GM19351 (cell line): ENCODE measurements around the gene NFYC.
A peak's percentile ranks its signal among the peaks of the same experiment; 100 is the strongest.
"Not testable (repeated sequence)": the region's sequence is repeated elsewhere in the genome, so short reads cannot be mapped to it uniquely, and the experiment has no call there.

Experiments used
- ATAC-seq: cut with Tn5 transposase; IDR thresholded peaks from one replicate; pipeline ENCODE4 v1.9.1; 2021; ENCODE audit warnings: mild to moderate bottlenecking, moderate library complexity; ENCODE audit not compliant: unreplicated experiment

The NFYC gene

DNA sequence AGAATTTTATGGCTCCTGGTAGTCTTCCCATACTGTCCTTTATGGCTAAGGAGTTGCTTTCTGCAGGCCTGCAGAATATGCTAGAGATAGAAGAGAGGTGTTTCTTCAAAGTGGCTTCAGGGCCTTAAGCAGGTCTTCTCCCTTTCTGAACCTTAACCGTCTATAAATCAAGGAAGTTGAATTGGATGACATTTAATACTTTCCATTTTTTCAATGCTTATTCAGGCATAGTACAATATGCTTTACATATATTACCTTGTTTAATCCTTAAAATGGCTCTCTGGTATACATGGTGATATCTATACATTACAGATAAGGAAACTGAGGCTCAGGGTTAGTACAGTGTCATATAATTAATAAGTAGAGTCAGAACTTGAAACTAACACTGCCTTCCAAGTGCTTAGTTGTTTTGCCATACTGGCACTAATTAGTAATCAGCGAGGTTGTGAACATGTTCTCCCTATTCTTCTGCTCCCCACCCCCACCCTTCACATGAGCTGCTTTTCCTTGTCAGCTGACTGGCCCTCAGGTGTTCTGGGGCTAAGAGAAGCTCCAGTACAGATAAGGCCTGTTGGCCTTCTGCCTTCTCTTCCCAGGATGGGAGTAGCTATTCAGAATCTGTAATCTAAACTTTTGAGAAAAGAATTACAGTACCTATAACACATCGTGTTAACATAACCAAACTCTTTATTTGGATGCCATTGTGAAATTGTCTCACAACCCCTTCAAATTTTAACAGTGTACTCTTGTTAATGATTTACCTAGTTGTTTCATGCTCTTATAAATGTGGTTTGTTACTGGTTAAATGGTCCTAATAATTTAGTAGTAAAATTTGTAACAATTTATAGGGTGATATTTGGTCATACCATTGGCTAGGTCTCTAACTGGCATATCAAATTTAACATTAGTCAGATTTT lies 13.6 kb downstream of the NFYC start:
- no peak for ATAC-seq

DNA sequence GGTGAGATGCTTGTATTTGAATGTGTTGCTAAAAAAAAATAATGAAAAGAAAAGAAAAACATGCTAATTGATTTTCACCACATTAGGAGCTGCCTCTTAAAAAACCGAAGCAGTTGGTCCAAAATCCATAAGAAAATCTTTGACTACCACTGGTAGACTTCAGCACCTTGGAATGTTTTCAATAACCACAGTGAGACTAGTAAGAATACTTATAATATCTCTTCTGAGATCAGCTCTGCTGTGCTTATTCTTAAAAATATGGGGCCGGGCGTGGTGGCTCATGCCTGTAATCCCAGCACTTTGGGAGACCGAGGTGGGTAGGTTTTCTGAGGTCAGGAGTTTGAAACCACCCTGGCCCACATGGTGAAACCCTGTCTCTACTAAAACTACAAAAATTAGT lies 15.1 kb downstream of the NFYC start:
- ATAC-seq = no peak

DNA sequence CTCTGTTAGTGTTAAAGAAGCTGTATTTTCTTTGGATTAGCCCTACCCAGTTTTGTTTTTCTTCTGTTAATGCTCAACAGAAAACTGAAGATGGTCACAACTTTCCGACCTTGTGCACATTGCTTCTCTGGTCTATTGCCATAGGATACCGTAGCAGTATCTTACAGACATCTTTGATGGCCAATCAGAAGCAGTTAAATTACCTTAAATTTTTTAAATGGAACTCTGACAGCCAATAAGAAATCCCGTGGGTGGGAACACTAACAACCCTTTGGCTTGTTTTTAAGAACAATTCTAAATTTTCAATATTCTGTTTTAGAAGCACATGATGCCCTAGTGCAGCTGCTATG lies 17.2 kb downstream of the NFYC start:
- ATAC-seq = peak; percentile 74

- ATAC-seq = peak; percentile 90
Measured at GRCh38 chr1:40709100-40709801, 17.7 kb downstream of the NFYC start.

DNA sequence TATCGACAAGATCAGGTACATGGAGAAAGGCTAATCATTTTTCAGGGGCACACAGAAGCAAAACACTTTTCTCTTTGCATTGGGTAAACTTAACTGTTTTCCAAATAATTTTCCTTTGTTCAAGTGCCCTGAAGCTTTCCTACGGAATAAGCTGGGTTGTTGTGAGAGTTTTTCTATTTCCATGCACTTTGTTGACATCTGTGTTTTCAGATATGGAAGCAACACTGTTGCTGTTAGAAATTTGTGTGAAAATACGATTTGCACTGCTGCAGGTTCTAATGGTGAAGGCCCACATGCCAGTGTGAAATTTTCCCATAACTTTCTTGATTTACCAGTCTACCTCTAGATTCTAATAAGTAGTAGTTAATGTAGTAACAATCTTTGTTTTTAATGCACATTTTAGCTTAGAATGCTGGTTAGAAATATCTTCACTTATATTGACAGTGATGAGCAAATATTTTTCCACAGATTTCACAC lies 18.3 kb downstream of the NFYC start:
- no peak for ATAC-seq

- ATAC-seq = no peak
Measured at GRCh38 chr1:40710581-40711315, 19.2 kb downstream of the NFYC start.

GRCh38 chr1:40711465-40712404 lies 20.2 kb downstream of the NFYC start:
- ATAC-seq = no peak

GRCh38 chr1:40712405-40712944 lies 21.0 kb downstream of the NFYC start:
- ATAC-seq = no peak

- ATAC-seq = no peak
Measured at GRCh38 chr1:40712997-40713396, 21.5 kb downstream of the NFYC start.

- ATAC-seq = no peak
Measured at GRCh38 chr1:40715491-40716059, 24.1 kb downstream of the NFYC start.

- no peak for ATAC-seq
Measured at GRCh38 chr1:40717065-40717464, 25.6 kb downstream of the NFYC start.

DNA sequence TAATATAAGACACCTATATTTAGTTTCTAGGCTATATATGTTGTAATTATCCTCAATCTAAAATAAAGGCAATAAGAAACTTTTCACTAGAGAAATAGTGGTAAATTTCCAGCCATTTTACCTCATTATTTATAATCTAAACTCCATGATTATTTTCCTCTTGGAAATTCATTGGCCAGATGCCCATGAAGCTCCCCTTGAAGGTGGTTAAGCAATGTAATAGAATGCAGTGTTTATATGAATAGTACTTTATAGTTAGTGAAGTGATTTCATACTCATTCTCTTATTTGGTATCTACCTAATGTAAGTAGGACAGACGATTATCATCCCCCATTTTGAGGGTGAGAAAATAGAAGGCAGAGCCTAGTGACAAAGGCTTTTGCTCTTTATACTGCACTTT lies 26.5 kb downstream of the NFYC start:
- no peak for ATAC-seq

DNA sequence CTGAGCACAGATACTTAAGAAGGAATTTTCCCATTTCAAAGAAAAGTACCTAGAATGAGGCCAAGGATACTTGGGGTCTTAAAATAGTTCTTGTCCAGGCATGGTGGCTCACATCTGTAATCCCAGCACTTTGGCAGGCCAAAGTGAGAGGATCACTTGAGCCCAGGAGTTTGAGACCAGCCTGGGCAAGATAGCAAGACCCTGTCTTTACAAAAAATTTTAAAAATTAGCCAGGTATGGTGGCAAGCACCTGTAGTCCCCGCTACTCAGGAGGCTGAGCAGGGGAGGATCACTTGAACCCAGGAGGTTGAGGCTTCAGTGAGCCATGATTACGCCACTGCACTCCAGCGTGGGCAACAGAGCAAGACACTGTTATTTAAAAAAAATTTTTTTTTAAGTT lies 29.0 kb downstream of the NFYC start:
- ATAC-seq = no peak

DNA sequence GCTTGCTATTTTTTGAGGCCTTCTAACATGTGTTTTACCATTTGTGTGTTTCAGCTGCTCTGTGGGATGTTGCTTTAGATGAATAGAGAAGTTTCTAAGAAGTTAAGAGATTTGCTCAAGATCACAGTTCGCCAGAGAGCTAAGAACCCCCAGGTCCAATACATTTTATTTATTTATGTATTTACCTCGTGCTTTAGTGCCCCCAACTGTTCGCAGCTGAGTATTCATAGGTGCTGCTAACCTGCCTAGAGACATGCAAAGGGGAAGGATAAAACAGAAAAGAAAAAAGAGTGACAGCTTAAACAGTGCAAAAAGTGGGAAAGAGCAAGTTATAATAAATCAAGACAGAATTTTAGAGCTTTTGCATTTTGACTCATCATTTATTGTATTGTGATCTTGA lies 31.1 kb downstream of the NFYC start:
- ATAC-seq = no peak

DNA sequence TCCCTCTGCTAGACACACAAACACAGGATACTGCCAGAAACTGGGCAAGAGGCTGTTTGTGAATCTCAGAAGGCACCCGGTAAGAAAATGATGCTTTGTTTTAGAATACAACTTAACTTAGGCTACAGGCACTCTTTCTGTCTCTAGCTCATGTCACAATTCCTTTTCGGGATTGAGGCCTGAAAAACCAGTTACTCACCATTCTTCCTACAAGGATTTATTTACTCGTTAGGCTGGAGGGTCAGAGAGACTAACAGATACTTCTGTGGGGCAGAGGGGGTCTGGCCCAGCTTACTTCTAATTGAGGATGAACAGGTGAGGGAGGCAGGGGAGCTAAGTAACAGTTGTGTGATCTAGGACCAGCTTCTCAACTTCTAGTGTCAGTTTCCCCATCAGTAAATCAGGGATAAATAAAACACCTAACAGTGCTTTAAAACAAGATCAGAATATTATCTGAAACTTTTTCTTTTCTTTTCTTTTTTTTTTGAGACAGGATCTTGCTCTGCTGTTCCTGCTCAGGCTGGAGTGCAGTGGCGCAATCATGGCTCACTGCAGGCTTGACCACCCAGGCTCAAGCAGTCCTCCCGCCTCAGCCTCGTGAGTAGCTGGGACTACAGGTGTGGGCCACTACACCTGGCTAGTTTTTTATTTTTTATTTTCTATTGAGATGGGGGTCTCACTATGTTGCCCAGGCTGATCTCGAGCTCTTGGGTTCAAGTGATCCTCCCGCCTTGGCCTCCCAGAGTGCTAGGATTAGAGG lies 31.9 kb downstream of the NFYC start:
- no peak for ATAC-seq

- ATAC-seq = not testable (repeated sequence)
Measured at GRCh38 chr1:40727662-40728061, 36.2 kb downstream of the NFYC start.

- ATAC-seq = not testable (repeated sequence)
Measured at GRCh38 chr1:40729316-40729862, 37.9 kb downstream of the NFYC start.

GRCh38 chr1:40732756-40733301 lies 41.3 kb downstream of the NFYC start:
- ATAC-seq = no peak
